Kidney (tissue), 14 donors: ENCODE data around the gene C16orf86. TPM values are rescaled to one million over a fixed set of nuclear protein-coding genes. Genes with fewer than 3 reads are reported as not detected.
"Not testable (repeated sequence)": the region's sequence is repeated elsewhere in the genome, so short reads cannot be mapped to it uniquely, and the experiment has no call there.

Source experiments
- DNase-seq, 5 donors: peaks; one replicate each; pipeline ENCODE4 v3.0.0-alpha.2; 2013 to 2020
- FAIRE-seq: peaks from 2 replicates; lab custom pipeline; 2012; peaks lifted over from hg19 to GRCh38; lab: Jason Lieb, UNC
- H3K27ac ChIP-seq, 2 donors: one replicate each; pipeline ENCODE4 v1.7.0; 2013; ENCODE audit warnings: low read depth in 2 of 2, low read length in 2 of 2, inconsistent platforms in 1 of 2
- H3K27me3 ChIP-seq: one replicate; pipeline ENCODE4 v1.7.1; 2013; ENCODE audit warnings: low read length, inconsistent platforms; ENCODE audit not compliant: control insufficient read depth, insufficient read depth
- H3K36me3 ChIP-seq, 3 donors: one replicate each; pipeline versions ENCODE4 v1.7.0 to v1.7.1; 2013; ENCODE audit warnings: low read length in 3 of 3, control low read depth in 1 of 3, inconsistent platforms in 1 of 3; ENCODE audit not compliant: insufficient read depth in 3 of 3, control insufficient read depth in 2 of 3
- H3K4me1 ChIP-seq, 3 donors: one replicate each; pipeline versions ENCODE4 v1.7.0 to v1.7.1; 2013; ENCODE audit warnings: low read length in 3 of 3, inconsistent platforms in 1 of 3, low read depth in 1 of 3; ENCODE audit not compliant: control insufficient read depth in 2 of 3, insufficient read depth in 2 of 3
- H3K4me3 ChIP-seq, 3 donors: one replicate each; pipeline versions ENCODE4 v1.7.0 to v1.8.1; 2013; ENCODE audit warnings: low read length in 3 of 3, control low read depth in 1 of 3, inconsistent platforms in 1 of 3
- H3K9ac ChIP-seq, 3 donors: one replicate each; pipeline versions ENCODE4 v1.7.0 to v1.7.1; 2013; ENCODE audit warnings: low read length in 3 of 3, control low read depth in 1 of 3, inconsistent platforms in 1 of 3
- H3K9me3 ChIP-seq, 3 donors: one replicate each; pipeline versions ENCODE4 v1.7.0 to v1.7.1; 2013; ENCODE audit warnings: low read length in 3 of 3, control low read depth in 1 of 3, inconsistent platforms in 1 of 3; ENCODE audit not compliant: control insufficient read depth in 2 of 3, insufficient read depth in 1 of 3
- intact Hi-C: fragments of 100-400 bp; cut with DNase I; formaldehyde crosslinking; loops from one replicate; pipeline ENCODE4 v1.11.1; 2022
- polyA plus RNA-seq: library from polyadenylated mRNA; stranded (reverse); fragments of 350-450 nt; fragmentation: Illumina TruSeq; extraction: RNeasy Lipid Tissue Mini Kit (QIAGEN cat#74804); gene quantifications from one replicate; pipeline ENCODE4 v1.2.3, GENCODE V29; 2014; ENCODE audit warnings: low read depth, low replicate concordance; ENCODE audit not compliant: insufficient read depth
- total RNA-seq: library from RNA; stranded (reverse); fragmentation: NEBNext Ultra II Directional; extraction: Animal tissue kit (Norgen Biotek cat#: 25700); gene quantifications from one replicate; pipeline ENCODE4 v1.2.1, GENCODE V29; 2021
- TF ChIP-seq, protein P1 (sequence below): IDR thresholded peaks from 3 replicates; pipeline ENCODE4 v1.5.1; 2012; ENCODE audit warnings: mild to moderate bottlenecking, moderate library complexity, borderline replicate concordance; ENCODE audit not compliant: insufficient read depth; ENCODE audit errors: extremely low read depth
- donor health status: control.
- donor health status: control.
- donor health status: control.
- donor health status: control.
- donor health status: control.
- donor health status: DM: yes; HTN: yes; CAD: no.
- donor health status: Normal renal cell carcinoma (clear cell type).

Gene C16orf86
- total and polyA plus RNA-seq, 2 donors from 2014 or later = 6.6 to 11.2 TPM

DNA sequence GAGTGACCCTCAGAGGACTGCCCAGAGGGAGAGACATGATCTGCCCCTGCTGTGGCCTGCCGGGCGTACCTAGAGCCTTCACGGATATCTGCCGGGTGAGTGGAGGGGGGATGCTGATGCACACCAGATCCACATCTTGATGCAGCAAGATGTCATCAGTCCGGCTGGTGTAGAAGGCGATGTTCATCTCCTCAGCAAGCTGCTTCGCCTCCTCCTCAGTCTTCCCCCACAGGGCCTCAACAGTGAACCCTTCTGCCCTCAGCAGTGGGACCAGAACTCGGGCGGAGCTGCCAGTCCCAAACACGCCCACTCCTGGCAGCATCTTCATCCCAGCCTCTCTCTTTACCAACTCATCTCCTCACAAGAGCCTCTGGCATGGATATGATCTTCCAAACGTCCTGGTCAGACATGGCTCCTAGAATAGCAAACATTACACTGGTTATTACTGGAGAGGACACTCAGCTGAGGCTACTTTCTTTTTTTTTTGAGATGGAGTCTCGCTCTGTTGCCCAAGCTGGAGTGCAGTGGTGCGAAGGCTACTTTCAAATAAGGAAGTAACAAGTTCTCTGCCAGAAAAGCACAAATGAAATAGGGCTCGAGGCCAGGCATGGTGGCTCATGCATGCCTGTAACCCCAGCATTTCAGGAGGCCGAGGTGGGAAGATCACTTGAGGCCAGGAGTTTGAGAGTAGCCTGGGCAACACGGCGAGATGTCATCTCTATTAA lies 18.9 kb downstream of the C16orf86 start:
- H3K4me3 ChIP-seq = no peak overlapping the region
- peaks cover 0 to 4% (median 0%) of the 10 kb centered on the region in 3 donors for H3K4me1 ChIP-seq
- TF ChIP-seq, protein P1, sequence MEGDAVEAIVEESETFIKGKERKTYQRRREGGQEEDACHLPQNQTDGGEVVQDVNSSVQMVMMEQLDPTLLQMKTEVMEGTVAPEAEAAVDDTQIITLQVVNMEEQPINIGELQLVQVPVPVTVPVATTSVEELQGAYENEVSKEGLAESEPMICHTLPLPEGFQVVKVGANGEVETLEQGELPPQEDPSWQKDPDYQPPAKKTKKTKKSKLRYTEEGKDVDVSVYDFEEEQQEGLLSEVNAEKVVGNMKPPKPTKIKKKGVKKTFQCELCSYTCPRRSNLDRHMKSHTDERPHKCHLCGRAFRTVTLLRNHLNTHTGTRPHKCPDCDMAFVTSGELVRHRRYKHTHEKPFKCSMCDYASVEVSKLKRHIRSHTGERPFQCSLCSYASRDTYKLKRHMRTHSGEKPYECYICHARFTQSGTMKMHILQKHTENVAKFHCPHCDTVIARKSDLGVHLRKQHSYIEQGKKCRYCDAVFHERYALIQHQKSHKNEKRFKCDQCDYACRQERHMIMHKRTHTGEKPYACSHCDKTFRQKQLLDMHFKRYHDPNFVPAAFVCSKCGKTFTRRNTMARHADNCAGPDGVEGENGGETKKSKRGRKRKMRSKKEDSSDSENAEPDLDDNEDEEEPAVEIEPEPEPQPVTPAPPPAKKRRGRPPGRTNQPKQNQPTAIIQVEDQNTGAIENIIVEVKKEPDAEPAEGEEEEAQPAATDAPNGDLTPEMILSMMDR = no peak
- H3K27ac ChIP-seq = peak overlapping the region; percentile 51 to 52
- H3K27me3 ChIP-seq = no peaks in the 10 kb centered on the region
- DNase-seq (no peak), FAIRE-seq (no peak)
- H3K9ac ChIP-seq = no peak overlapping the region
- no peaks in the 10 kb centered on the region for H3K9me3 ChIP-seq
- peaks cover 0 to 4% (median 3%) of the 10 kb centered on the region in 3 donors for H3K36me3 ChIP-seq
- intact Hi-C loops = no loop called here

DNA sequence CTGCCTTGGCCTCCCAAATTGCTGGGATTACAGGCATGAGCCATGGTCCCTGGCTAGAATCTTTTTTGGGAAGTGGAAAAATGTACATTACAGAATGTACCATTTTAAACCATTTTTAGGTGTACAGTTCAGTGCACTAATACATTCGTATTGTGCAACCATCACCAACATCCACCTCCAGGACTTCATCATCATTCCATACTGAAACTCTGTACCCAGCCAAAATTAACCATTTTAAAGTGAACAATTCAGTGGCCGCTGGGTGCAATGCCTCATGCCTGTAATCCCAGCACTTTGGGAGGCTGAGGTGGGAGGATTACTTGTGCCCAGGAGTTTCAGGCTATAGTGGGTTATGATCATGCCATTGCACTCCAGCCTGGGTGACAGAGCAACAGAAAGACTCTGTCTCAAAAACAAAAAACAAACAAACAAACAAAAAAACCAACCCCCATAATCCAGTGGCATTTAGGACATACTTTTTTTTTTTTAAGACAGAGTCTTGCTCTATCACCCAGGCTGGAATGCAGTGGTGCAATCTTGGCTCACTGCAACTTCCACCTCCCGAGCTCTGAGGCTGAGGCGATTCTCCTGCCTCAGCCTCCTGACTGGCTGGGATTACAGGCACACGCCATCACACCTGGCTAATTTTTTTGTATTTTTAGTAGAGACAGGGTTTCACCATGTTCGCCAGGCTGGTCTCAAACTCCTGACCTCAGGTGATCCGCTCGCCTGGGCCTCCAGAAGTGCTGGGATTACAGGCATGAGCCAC lies 27.1 kb downstream of the C16orf86 start:
- H3K27me3 ChIP-seq, H3K4me3 ChIP-seq, FAIRE-seq, DNase-seq, H3K9ac ChIP-seq, H3K36me3 ChIP-seq, H3K27ac ChIP-seq, H3K9me3 ChIP-seq, intact Hi-C loops, H3K4me1 ChIP-seq: not testable (repeated sequence)

DNA sequence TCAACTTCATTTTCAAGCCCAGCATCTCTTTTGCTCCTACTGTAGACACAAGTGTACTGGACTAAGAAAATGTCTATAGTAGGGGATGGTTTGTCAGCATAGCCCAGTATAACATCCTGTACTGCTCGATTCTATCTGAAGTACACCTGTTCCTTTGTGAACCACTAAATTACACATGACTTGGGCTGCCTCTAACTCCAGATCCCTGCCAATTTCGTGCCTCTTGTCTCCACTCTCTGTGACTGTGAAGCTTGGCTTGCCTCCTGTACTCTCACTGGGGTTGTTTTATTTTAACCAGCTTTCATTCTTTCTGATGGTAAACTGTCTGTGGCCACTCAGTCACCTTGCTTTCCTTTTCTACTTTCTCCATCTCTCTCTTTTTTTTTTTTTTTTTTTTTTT lies 28.0 kb downstream of the C16orf86 start:
- Histone ChIP-seq H3K27ac (no peak overlapping the region), H3K36me3 (peaks cover 0 to 4% (median 0%) of the 10 kb centered on the region in 3 donors), H3K27me3 (no peaks in the 10 kb centered on the region), H3K4me1 (peaks cover 0 to 4% (median 3%) of the 10 kb centered on the region in 3 donors), H3K9ac (no peak overlapping the region), H3K4me3 (no peak overlapping the region), H3K9me3 (no peaks in the 10 kb centered on the region)
- intact Hi-C loops = no loop called here
- TF ChIP-seq, protein P1 = no peak
- no peak for FAIRE-seq
- no peak for DNase-seq
